H1 (cell line): ENCODE measurements around the gene PELO. TPM values are rescaled to one million over a fixed set of nuclear protein-coding genes. Genes with fewer than 3 reads are reported as not detected.

Experiments
- CTCF ChIA-PET: fragments of 300-600 bp; sonication (Branson Sonifier 250); formaldehyde crosslinking; loops from one replicate; lab custom pipeline; 2021; ENCODE audit not compliant: partially characterized antibody; lab: Charles Lee
- POLR2A ChIA-PET: fragments of 300-600 bp; sonication (Branson Sonifier 250); formaldehyde crosslinking; loops from one replicate; lab custom pipeline; 2021; ENCODE audit warnings: inconsistent platforms; ENCODE audit not compliant: partially characterized antibody; lab: Charles Lee
- DNase-seq, 2 experiments: peaks; one replicate each; pipeline versions ENCODE4 v3.0.0 to v3.0.0-alpha.2; 2010 to 2022; ENCODE audit warnings: low spot score in 2 of 2, low read depth in 1 of 2, mixed read lengths in 1 of 2
- FAIRE-seq: peaks from 2 replicates; lab custom pipeline; 2011; peaks lifted over from hg19 to GRCh38; lab: Jason Lieb, UNC
- H2AFZ ChIP-seq: 2 replicates; pipeline ENCODE4 v1.8.1; 2012; ENCODE audit warnings: low read length, inconsistent platforms
- H2AK5ac ChIP-seq: 2 replicates; pipeline ENCODE4 v1.6.1; 2013; ENCODE audit warnings: low read depth, low read length
- H2BK120ac ChIP-seq: replicated peaks from 2 replicates; pipeline ENCODE3; 2013; ENCODE audit warnings: low read depth, low read length, inconsistent platforms
- H2BK12ac ChIP-seq: 2 replicates; pipeline ENCODE4 v1.6.1; 2013; ENCODE audit warnings: low read depth, low read length
- H2BK15ac ChIP-seq: 2 replicates; pipeline ENCODE4 v1.6.1; 2013; ENCODE audit warnings: low read length
- H2BK20ac ChIP-seq: 2 replicates; pipeline ENCODE4 v1.6.1; 2013; ENCODE audit warnings: low read length
- H2BK5ac ChIP-seq: 2 replicates; pipeline ENCODE4 v1.6.1; 2013; ENCODE audit warnings: low read depth, low read length
- H3K14ac ChIP-seq: 2 replicates; pipeline ENCODE4 v1.6.1; 2013; ENCODE audit warnings: inconsistent platforms; ENCODE audit not compliant: insufficient read length
- H3K18ac ChIP-seq: 2 replicates; pipeline ENCODE4 v1.6.1; 2013; ENCODE audit warnings: low read length; ENCODE audit errors: extremely low read depth
- H3K23ac ChIP-seq: 2 replicates; pipeline ENCODE4 v1.6.1; 2013; ENCODE audit warnings: inconsistent platforms; ENCODE audit not compliant: insufficient read length
- H3K23me2 ChIP-seq: 2 replicates; pipeline ENCODE4 v1.6.1; 2013; ENCODE audit warnings: low read depth, low read length
- H3K27ac ChIP-seq: 2 replicates; pipeline ENCODE4 v1.6.1; 2011; ENCODE audit warnings: low read depth, low read length, inconsistent platforms
- H3K27me3 ChIP-seq, 4 experiments: replicated peaks in 1 of 4; 1 replicate in 1 of 4; 2 replicates in 3 of 4; pipeline versions ENCODE4 v1.6.1 to v1.8.1; 2011 to 2013; ENCODE audit warnings: low read length in 3 of 4, mild to moderate bottlenecking in 3 of 4, inconsistent platforms in 2 of 4, mixed read lengths in 2 of 4, moderate library complexity in 1 of 4; ENCODE audit not compliant: control insufficient read depth in 3 of 4, insufficient read depth in 3 of 4; ENCODE audit errors: extremely low read depth in 1 of 4
- H3K36me3 ChIP-seq, 4 experiments: 2 replicates each; pipeline versions ENCODE4 v1.6.1 to v1.8.1; 2011 to 2013; ENCODE audit warnings: mild to moderate bottlenecking in 4 of 4, low read length in 3 of 4, moderate library complexity in 2 of 4, control low read depth in 1 of 4, inconsistent platforms in 1 of 4; ENCODE audit not compliant: insufficient read depth in 4 of 4, control insufficient read depth in 2 of 4
- H3K4ac ChIP-seq: replicated peaks from 2 replicates; pipeline ENCODE3; 2013; ENCODE audit warnings: low read length, low read depth, mixed read lengths, inconsistent platforms; ENCODE audit not compliant: insufficient read length
- H3K4me1 ChIP-seq, 4 experiments: replicated peaks in 1 of 4; 1 replicate in 1 of 4; 2 replicates in 3 of 4; pipeline versions ENCODE4 v1.6.1 to v1.8.1; 2011 to 2013; ENCODE audit warnings: low read length in 3 of 4, inconsistent platforms in 2 of 4, mixed read lengths in 1 of 4; ENCODE audit not compliant: insufficient read depth in 4 of 4, control insufficient read depth in 3 of 4
- H3K4me2 ChIP-seq, 2 experiments: 2 replicates each; pipeline versions ENCODE4 v1.6.1 to v1.8.1; 2011 to 2013; ENCODE audit warnings: low read depth in 2 of 2, low read length in 2 of 2, control low read depth in 1 of 2, inconsistent platforms in 1 of 2, mild to moderate bottlenecking in 1 of 2; ENCODE audit not compliant: insufficient read depth in 1 of 2
- H3K4me3 ChIP-seq, 4 experiments: fragments of 200-600, 300-600 bp in 1 of 4; sonication (generic), shearing (Covaris generic), sonication (Bioruptor Twin) in 1 of 4; 2 replicates each; pipeline versions ENCODE4 v1.5.1 to v1.8.1; 2011 to 2016; ENCODE audit warnings: low read length in 4 of 4, low read depth in 3 of 4, control low read depth in 2 of 4, inconsistent platforms in 2 of 4, mild to moderate bottlenecking in 2 of 4, mixed read lengths in 1 of 4, moderate library complexity in 1 of 4; ENCODE audit not compliant: insufficient read depth in 2 of 4; ENCODE audit errors: extremely low read depth in 1 of 4
- H3K56ac ChIP-seq: replicated peaks from 2 replicates; pipeline ENCODE3; 2013; ENCODE audit warnings: low read depth, mild to moderate bottlenecking, mixed read lengths, low read length, inconsistent platforms; ENCODE audit not compliant: insufficient read length
- H3K79me1 ChIP-seq: 2 replicates; pipeline ENCODE4 v1.6.1; 2013; ENCODE audit warnings: low read depth, low read length, control low read depth
- H3K79me2 ChIP-seq, 2 experiments: 2 replicates each; pipeline versions ENCODE4 v1.6.1 to v1.8.1; 2012 to 2013; ENCODE audit warnings: low read length in 2 of 2, mild to moderate bottlenecking in 2 of 2, inconsistent platforms in 1 of 2; ENCODE audit not compliant: insufficient read depth in 2 of 2, control insufficient read depth in 1 of 2
- H3K9ac ChIP-seq, 4 experiments: replicated peaks in 1 of 4; 1 replicate in 1 of 4; 2 replicates in 3 of 4; pipeline versions ENCODE4 v1.6.1 to v1.8.1; 2011 to 2013; ENCODE audit warnings: low read depth in 3 of 4, low read length in 3 of 4, control low read depth in 2 of 4, mild to moderate bottlenecking in 2 of 4, moderate library complexity in 2 of 4, inconsistent platforms in 1 of 4; ENCODE audit errors: extremely low read depth in 1 of 4
- H3K9me3 ChIP-seq, 2 experiments: 2 replicates each; pipeline versions ENCODE4 v1.6.1 to v1.8.1; 2012 to 2013; ENCODE audit warnings: mild to moderate bottlenecking in 2 of 2, moderate library complexity in 2 of 2, control low read depth in 1 of 2, inconsistent platforms in 1 of 2, low read depth in 1 of 2, low read length in 1 of 2, mixed read lengths in 1 of 2; ENCODE audit not compliant: insufficient read depth in 2 of 2
- H4K20me1 ChIP-seq, 2 experiments: replicated peaks in 1 of 2; 2 replicates each; pipeline versions ENCODE3 to v1.8.1; 2011 to 2013; ENCODE audit warnings: inconsistent platforms in 2 of 2, low read length in 2 of 2, mild to moderate bottlenecking in 1 of 2; ENCODE audit not compliant: insufficient read depth in 2 of 2, control insufficient read depth in 1 of 2
- H4K5ac ChIP-seq: 2 replicates; pipeline ENCODE4 v1.6.1; 2013; ENCODE audit warnings: low read length, low read depth, mixed read lengths, inconsistent platforms; ENCODE audit not compliant: insufficient read length
- H4K8ac ChIP-seq: 2 replicates; pipeline ENCODE4 v1.8.0; 2013; ENCODE audit warnings: mild to moderate bottlenecking, moderate library complexity, low read length, inconsistent platforms; ENCODE audit not compliant: insufficient read depth; ENCODE audit errors: extremely low read depth
- H4K91ac ChIP-seq: replicated peaks from 2 replicates; pipeline ENCODE3; 2013; ENCODE audit warnings: low read length, mixed read lengths, inconsistent platforms; ENCODE audit not compliant: insufficient read length
- BCL11A ChIP-seq, 2 experiments: IDR thresholded peaks; one replicate each; pipeline ENCODE4 v1.6.1; 2011; ENCODE audit warnings: low read depth in 2 of 2, low read length in 2 of 2, mild to moderate bottlenecking in 2 of 2
- EGR1 ChIP-seq: IDR thresholded peaks from 2 replicates; pipeline ENCODE4 v1.6.1; 2011; ENCODE audit warnings: low read depth, low read length, borderline replicate concordance
- HDAC6 ChIP-seq: IDR thresholded peaks from one replicate; pipeline ENCODE4 v1.7.1; 2012; ENCODE audit warnings: low read depth, mild to moderate bottlenecking, inconsistent platforms, low read length, moderate library complexity
- PHF8 ChIP-seq: fragments of 200-600 bp; sonication (generic); conservative IDR thresholded peaks from 2 replicates; pipeline ENCODE4 v1.7.1; 2012; ENCODE audit warnings: low read depth, mild to moderate bottlenecking, inconsistent platforms, low read length, moderate library complexity
- RFX5 ChIP-seq: IDR thresholded peaks from 2 replicates; pipeline ENCODE4 v1.6.1; 2011; ENCODE audit warnings: low read depth, low read length, improper control_type of control experiment, borderline replicate concordance
- SIN3A ChIP-seq, 2 experiments: IDR thresholded peaks in 1 of 2; conservative IDR thresholded peaks in 1 of 2; 2 replicates each; pipeline ENCODE4 v1.6.1; 2011 to 2012; ENCODE audit warnings: low read length in 2 of 2, improper control_type of control experiment in 1 of 2, low read depth in 1 of 2, mild to moderate bottlenecking in 1 of 2
- SIRT6 ChIP-seq: IDR thresholded peaks from one replicate; pipeline ENCODE4 v1.7.1; 2012; ENCODE audit warnings: low read length, inconsistent platforms
- SP4 ChIP-seq: IDR thresholded peaks from 2 replicates; pipeline ENCODE4 v1.6.1; 2012; ENCODE audit warnings: low read length, inconsistent platforms
- SRF ChIP-seq: IDR thresholded peaks from 2 replicates; pipeline ENCODE4 v1.6.1; 2011; ENCODE audit warnings: mild to moderate bottlenecking, low read depth, low read length, moderate library complexity
- SUZ12 ChIP-seq: fragments of 200-600 bp; sonication (generic); IDR thresholded peaks from 2 replicates; pipeline ENCODE4 v1.6.1; 2012; ENCODE audit warnings: mild to moderate bottlenecking, inconsistent platforms, low read length, moderate library complexity, mixed read lengths
- TAF1 ChIP-seq: IDR thresholded peaks from 2 replicates; pipeline ENCODE4 v1.6.1; 2011; ENCODE audit warnings: mild to moderate bottlenecking, low read depth, low read length
- TCF12 ChIP-seq: IDR thresholded peaks from 2 replicates; pipeline ENCODE4 v1.6.1; 2011; ENCODE audit warnings: low read depth, mild to moderate bottlenecking, low read length
- ZNF274 ChIP-seq: IDR thresholded peaks from 2 replicates; pipeline ENCODE4 v1.7.0; 2012; ENCODE audit warnings: low read length, borderline replicate concordance; ENCODE audit errors: extremely low read depth
- polyA plus RNA-seq, 7 experiments: library from polyadenylated mRNA; depleted of rRNA in 3 of 7; stranded (reverse) in 5 of 7; unstranded in 2 of 7; fragments of >200 nt in 5 of 7; fragments of 200-250 nt in 2 of 7; gene quantifications; 1 replicate in 5 of 7; 2 replicates in 1 of 7; 4 replicates in 1 of 7; pipeline versions ENCODE4 v1.2.1 to v1.2.3, GENCODE V29; 2011 to 2013; ENCODE audit warnings: missing spikeins in 2 of 7, mixed read lengths in 2 of 7
- total RNA-seq: library from RNA; stranded (reverse); fragmentation: NEBNext Ultra II Directional; extraction: Animal tissue kit (Norgen Biotek cat#: 25700); gene quantifications from 2 replicates; pipeline ENCODE4 v1.2.1, GENCODE V29; 2021
- TF ChIP-seq, protein P1 (sequence below): IDR thresholded peaks from 2 replicates; pipeline ENCODE4 v1.6.1; 2012; ENCODE audit warnings: low read length, inconsistent platforms

PELO gene
- total and polyA plus RNA-seq, 2 of the 8 experiments (the other 6 are each of a cell fraction or from before 2014, with no cell fraction given) = 10.8 to 18.5 TPM

DNA sequence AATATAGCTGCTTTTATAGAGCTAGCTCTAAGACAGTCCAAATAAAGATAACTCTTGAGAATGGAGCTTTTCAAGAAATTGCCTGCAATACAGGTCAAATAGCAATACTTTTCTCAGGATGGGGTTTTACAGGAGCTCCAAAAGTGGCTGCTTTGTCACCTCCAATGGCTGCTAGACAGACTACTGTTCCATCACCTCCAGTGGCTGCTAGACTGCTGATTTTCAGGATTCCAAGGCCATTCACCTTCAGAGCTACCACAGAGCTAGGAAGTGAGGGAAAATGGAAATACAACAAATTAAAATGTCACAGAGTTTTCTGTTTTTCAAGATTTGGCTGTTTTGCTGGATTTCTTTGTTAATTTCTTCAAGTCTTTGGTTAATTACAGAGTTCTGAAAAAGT is 8.5 kb upstream of the PELO start:
- H3K4me2 ChIP-seq = no peak overlapping the region
- H3K14ac ChIP-seq = no peak overlapping the region
- no peaks in the 10 kb centered on the region for H3K23me2 ChIP-seq
- H3K56ac ChIP-seq = no peak overlapping the region
- no peak overlapping the region for H4K5ac ChIP-seq
- H3K79me2 ChIP-seq = no peaks in the 10 kb centered on the region
- H2AK5ac ChIP-seq = no peak overlapping the region
- DNase-seq = no peak
- FAIRE-seq = no peak
- H2BK120ac ChIP-seq = no peak overlapping the region
- H2BK20ac ChIP-seq = no peak overlapping the region
- no peak overlapping the region for H3K4ac ChIP-seq
- no peaks in the 10 kb centered on the region for H3K36me3 ChIP-seq
- no peak overlapping the region for H3K4me3 ChIP-seq
- no peak overlapping the region for H2BK15ac ChIP-seq
- H3K23ac ChIP-seq = no peak overlapping the region
- no peak overlapping the region for H3K18ac ChIP-seq
- POLR2A ChIA-PET = no interaction called here
- no peak overlapping the region for H2BK12ac ChIP-seq
- no peaks in the 10 kb centered on the region for H3K9me3 ChIP-seq
- H4K91ac ChIP-seq = no peak overlapping the region
- H2BK5ac ChIP-seq = no peak overlapping the region
- H3K27ac ChIP-seq = no peak overlapping the region
- no peak overlapping the region for H2AFZ ChIP-seq
- H4K8ac ChIP-seq = no peak overlapping the region
- no peak overlapping the region for H3K9ac ChIP-seq
- CTCF ChIA-PET = interaction anchor here (1.1 kb wide), 1 partner anchor 26 kb away, joined by 3 read pairs; no protein-coding TSS in a partner anchor
- H3K27me3 ChIP-seq = no peaks in the 10 kb centered on the region
- no peaks in the 10 kb centered on the region for H3K4me1 ChIP-seq
- H3K79me1 ChIP-seq = no peaks in the 10 kb centered on the region
- H4K20me1 ChIP-seq = no peaks in the 10 kb centered on the region
- TF ChIP-seq BCL11A (IDR thresholded peaks at IDR 0.05; ENCODE audit: low read depth in 2 of 2, low read length in 2 of 2) (no peak), SIRT6 (no peak), EGR1 (no peak), TCF12 (no peak), SRF (no peak), SUZ12 (no peak), SIN3A (conservative IDR thresholded peaks at IDR 0.05 in 1 of 2, IDR thresholded peaks at IDR 0.05 in 1 of 2; ENCODE audit: low read depth in 1 of 2, low read length in 2 of 2) (no peak), ZNF274 (no peak), TAF1 (no peak), RFX5 (no peak), PHF8 (no peak), HDAC6 (no peak), SP4 (no peak)
- TF ChIP-seq, protein P1, sequence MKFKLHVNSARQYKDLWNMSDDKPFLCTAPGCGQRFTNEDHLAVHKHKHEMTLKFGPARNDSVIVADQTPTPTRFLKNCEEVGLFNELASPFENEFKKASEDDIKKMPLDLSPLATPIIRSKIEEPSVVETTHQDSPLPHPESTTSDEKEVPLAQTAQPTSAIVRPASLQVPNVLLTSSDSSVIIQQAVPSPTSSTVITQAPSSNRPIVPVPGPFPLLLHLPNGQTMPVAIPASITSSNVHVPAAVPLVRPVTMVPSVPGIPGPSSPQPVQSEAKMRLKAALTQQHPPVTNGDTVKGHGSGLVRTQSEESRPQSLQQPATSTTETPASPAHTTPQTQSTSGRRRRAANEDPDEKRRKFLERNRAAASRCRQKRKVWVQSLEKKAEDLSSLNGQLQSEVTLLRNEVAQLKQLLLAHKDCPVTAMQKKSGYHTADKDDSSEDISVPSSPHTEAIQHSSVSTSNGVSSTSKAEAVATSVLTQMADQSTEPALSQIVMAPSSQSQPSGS = no peak
